Sigmoid colon (tissue), 7 donors: ENCODE results near the gene NANOS2. TPM values are rescaled to one million over a fixed set of nuclear protein-coding genes. Genes with fewer than 3 reads are reported as not detected.

ENCODE experiments used
- DNase-seq: peaks from one replicate; pipeline ENCODE4 v3.0.0-alpha.2; 2019
- H3K27ac ChIP-seq, 4 donors: fragments of 200-600 bp; sonication (generic); one replicate each; pipeline ENCODE4 v1.5.1; 2016 to 2019; ENCODE audit warnings: mild to moderate bottlenecking in 1 of 4
- H3K27me3 ChIP-seq, 3 donors: fragments of 200-600 bp; sonication (generic); one replicate each; pipeline ENCODE4 v1.5.1; 2019; ENCODE audit warnings: mild to moderate bottlenecking in 1 of 3
- H3K36me3 ChIP-seq, 4 donors: fragments of 200-600 bp; sonication (generic); one replicate each; pipeline ENCODE4 v1.5.1; 2016 to 2019
- H3K4me1 ChIP-seq, 4 donors: fragments of 200-600 bp; sonication (generic); one replicate each; pipeline ENCODE4 v1.5.1; 2017 to 2019
- H3K4me3 ChIP-seq, 4 donors: fragments of 200-600 bp; sonication (generic); one replicate each; pipeline ENCODE4 v1.5.1; 2017 to 2019; ENCODE audit warnings: mild to moderate bottlenecking in 2 of 4, moderate library complexity in 1 of 4
- H3K9me3 ChIP-seq, 4 donors: fragments of 200-600 bp in 3 of 4; sonication (generic) in 3 of 4; one replicate each; pipeline versions ENCODE4 v1.5.1 to v1.6.1; 2013 to 2019
- EP300 ChIP-seq, 4 donors: sonication (generic); formaldehyde crosslinking; IDR thresholded peaks; one replicate each; pipeline ENCODE4 v1.6.1; 2017; ENCODE audit warnings: antibody characterized with exemption in 4 of 4
- POLR2A ChIP-seq, 2 donors: fragments of 450-650 bp; IDR thresholded peaks; one replicate each; pipeline ENCODE4 v1.6.1; 2016; ENCODE audit warnings: antibody characterized with exemption in 2 of 2, mild to moderate bottlenecking in 2 of 2, moderate library complexity in 2 of 2
- POLR2AphosphoS5 ChIP-seq, 4 donors: sonication (generic); formaldehyde crosslinking; IDR thresholded peaks; one replicate each; pipeline ENCODE4 v1.6.1; 2017; ENCODE audit warnings: antibody characterized with exemption in 4 of 4
- WGBS, 2 donors: extraction: QIAGEN DNeasy Blood & Tissue Kit; methylation state at CpG; one replicate each; pipeline ENCODE4 v1.1.7; 2013; 5-methylcytosine and 5-hydroxymethylcytosine counted together
- intact Hi-C: fragments of 100-400 bp; cut with DNase I; formaldehyde crosslinking; loops from one replicate; pipeline ENCODE4 v1.15.1; 2023
- polyA plus RNA-seq, 3 donors: library from polyadenylated mRNA; stranded (reverse); fragments of 200-250 nt; gene quantifications; one replicate each; pipeline ENCODE4 v1.2.3, GENCODE V29; 2013
- total RNA-seq, 4 donors: library from RNA; depleted of rRNA; stranded (reverse); fragments of >200 nt; gene quantifications; one replicate each; pipeline ENCODE4 v1.1.0, GENCODE V29; 2016
- TF ChIP-seq, protein P1 (sequence below), 4 experiments: fragments of 450-650 bp in 3 of 4; fragments of 200-600 bp in 1 of 4; IDR thresholded peaks; one replicate each; pipeline ENCODE4 v1.5.1; 2016 to 2019; ENCODE audit warnings: antibody characterized with exemption in 4 of 4, mild to moderate bottlenecking in 3 of 4, moderate library complexity in 2 of 4
- donor health status: healthy with polysubstance abuse.
- donor health status: Bipolar disorder and iron deficiency.
- donor health status: healthy.

NANOS2 gene
- total and polyA plus RNA-seq, 7 donors: 0.46 to 0.60 TPM; not detected in 5

DNA sequence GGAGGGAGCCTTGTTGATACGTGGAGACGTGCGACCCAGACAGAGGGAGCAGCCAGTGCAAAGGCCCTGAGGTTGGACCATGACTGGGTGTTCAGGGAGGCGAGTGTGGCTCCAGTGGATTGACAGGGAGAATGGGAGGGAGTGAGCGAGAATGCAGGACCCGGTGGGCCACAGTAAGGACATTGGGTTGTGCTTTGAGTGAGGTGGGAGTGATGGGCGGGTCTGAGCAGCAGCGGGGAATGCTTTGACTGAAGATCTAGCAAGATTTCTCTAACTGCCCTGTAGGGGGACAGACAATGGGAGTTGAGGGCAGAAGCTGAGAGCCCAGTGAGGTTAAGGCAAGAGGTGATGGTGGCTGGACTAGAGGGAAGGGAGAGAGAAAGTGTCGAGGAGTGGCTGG lies 7.7 kb upstream of the NANOS2 start:
- no peak for DNase-seq
- Histone ChIP-seq H3K27ac (no peak overlapping the region), H3K9me3 (no peaks in the 10 kb centered on the region), H3K27me3 (peaks cover 0 to 8% (median 0%) of the 10 kb centered on the region in 3 donors), H3K4me1 (no peaks in the 10 kb centered on the region), H3K4me3 (no peak overlapping the region), H3K36me3 (no peaks in the 10 kb centered on the region)
- intact Hi-C loops: no loop called here
- WGBS, 2 donors: 61 to 79% methylated on average over 9 of the region's 9 CpGs
- no peak for TF ChIP-seq EP300 (IDR thresholded peaks at IDR 0.05)
- TF ChIP-seq, protein P1, sequence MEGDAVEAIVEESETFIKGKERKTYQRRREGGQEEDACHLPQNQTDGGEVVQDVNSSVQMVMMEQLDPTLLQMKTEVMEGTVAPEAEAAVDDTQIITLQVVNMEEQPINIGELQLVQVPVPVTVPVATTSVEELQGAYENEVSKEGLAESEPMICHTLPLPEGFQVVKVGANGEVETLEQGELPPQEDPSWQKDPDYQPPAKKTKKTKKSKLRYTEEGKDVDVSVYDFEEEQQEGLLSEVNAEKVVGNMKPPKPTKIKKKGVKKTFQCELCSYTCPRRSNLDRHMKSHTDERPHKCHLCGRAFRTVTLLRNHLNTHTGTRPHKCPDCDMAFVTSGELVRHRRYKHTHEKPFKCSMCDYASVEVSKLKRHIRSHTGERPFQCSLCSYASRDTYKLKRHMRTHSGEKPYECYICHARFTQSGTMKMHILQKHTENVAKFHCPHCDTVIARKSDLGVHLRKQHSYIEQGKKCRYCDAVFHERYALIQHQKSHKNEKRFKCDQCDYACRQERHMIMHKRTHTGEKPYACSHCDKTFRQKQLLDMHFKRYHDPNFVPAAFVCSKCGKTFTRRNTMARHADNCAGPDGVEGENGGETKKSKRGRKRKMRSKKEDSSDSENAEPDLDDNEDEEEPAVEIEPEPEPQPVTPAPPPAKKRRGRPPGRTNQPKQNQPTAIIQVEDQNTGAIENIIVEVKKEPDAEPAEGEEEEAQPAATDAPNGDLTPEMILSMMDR (IDR thresholded peaks at IDR 0.05): no peak
- no peak for TF ChIP-seq POLR2AphosphoS5 (IDR thresholded peaks at IDR 0.05)
- no peak for TF ChIP-seq POLR2A (IDR thresholded peaks at IDR 0.05)

DNA sequence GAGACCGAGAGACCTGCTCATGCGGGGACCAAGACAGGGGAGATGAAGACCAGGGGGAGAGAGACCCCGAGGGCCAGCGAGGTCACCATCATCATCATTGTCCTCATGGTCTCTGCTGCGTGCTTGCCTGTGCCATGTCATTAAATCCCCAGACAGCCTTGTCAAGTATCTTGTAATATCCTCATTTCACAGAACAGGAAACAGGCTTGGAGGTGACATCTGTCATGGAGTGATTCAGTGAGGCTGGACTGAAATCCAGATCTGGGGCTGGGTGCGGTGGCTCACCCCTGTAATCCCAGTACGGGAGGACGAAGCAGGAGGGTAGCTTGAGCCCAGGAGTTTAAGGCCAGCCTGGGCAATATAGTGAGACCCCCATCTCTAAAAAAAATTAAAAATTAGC lies 5.9 kb upstream of the NANOS2 start:
- no peak for DNase-seq
- Histone ChIP-seq H3K27ac (no peak overlapping the region), H3K36me3 (no peaks in the 10 kb centered on the region), H3K4me1 (no peaks in the 10 kb centered on the region), H3K4me3 (no peak overlapping the region), H3K27me3 (peaks cover 0 to 16% (median 0%) of the 10 kb centered on the region in 3 donors), H3K9me3 (no peaks in the 10 kb centered on the region)
- TF ChIP-seq EP300 (IDR thresholded peaks at IDR 0.05) (no peak), POLR2AphosphoS5 (IDR thresholded peaks at IDR 0.05) (no peak), POLR2A (IDR thresholded peaks at IDR 0.05) (no peak)
- TF ChIP-seq, protein P1 (IDR thresholded peaks at IDR 0.05): no peak
- 53 to 67% methylated on average over 8 of the region's 8 CpGs for WGBS, 2 donors
- intact Hi-C loops: no loop called here

DNA sequence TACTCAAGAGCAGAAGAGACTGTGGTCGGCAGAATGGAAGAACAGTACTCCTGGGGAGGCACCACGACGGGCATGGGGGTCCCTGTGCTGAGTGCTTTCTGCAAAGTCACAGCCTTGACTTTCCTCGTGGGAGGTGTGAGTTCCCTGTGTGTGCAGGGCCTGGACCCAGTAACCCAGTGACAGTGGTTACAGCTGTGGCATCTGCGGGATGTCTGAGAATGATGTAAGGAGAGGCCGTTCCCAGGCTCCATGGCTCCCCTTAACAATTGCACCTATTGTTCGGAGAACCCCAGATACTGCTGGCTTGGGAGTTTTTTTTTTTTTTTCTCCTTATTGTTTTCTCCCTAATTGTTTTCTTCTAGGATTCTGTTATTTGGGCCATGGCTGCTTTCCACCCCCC lies 5.1 kb upstream of the NANOS2 start:
- intact Hi-C loops: no loop called here
- H3K4me1 ChIP-seq: no peaks in the 10 kb centered on the region
- WGBS, 2 donors: 45 to 59% methylated on average over 7 of the region's 7 CpGs
- TF ChIP-seq POLR2A (IDR thresholded peaks at IDR 0.05) (no peak), EP300 (IDR thresholded peaks at IDR 0.05) (no peak), POLR2AphosphoS5 (IDR thresholded peaks at IDR 0.05) (no peak)
- TF ChIP-seq, protein P1 (IDR thresholded peaks at IDR 0.05): no peak
- no peak overlapping the region for H3K27ac ChIP-seq
- no peaks in the 10 kb centered on the region for H3K36me3 ChIP-seq
- no peaks in the 10 kb centered on the region for H3K9me3 ChIP-seq
- H3K4me3 ChIP-seq: no peak overlapping the region
- no peak for DNase-seq
- H3K27me3 ChIP-seq: peaks cover 0 to 19% (median 1%) of the 10 kb centered on the region in 3 donors

DNA sequence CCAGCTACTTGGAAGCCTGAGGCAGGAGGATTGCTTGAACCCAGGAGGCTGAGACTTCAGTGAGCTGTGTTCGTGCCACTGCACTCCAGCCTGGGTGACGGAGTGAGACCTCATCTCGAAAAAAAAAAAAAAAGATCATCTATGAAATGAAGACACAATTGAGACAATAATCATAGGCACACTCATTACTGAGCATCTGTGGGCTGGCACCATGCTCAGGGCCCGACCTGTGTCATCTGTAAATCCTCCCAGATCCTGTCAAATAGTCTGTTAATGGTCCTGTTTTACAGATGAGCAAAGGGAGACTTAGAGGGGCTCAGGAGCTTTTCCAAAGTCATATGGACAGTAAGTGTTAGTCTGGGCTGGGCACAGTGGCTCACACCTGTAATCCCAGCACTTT lies 4.1 kb upstream of the NANOS2 start:
- H3K4me1 ChIP-seq: no peaks in the 10 kb centered on the region
- no peak overlapping the region for H3K4me3 ChIP-seq
- TF ChIP-seq, protein P1 (IDR thresholded peaks at IDR 0.05): no peak
- no peak for TF ChIP-seq EP300 (IDR thresholded peaks at IDR 0.05)
- no peak for DNase-seq
- H3K27me3 ChIP-seq: peaks cover 0 to 28% (median 11%) of the 10 kb centered on the region in 3 donors
- no peaks in the 10 kb centered on the region for H3K36me3 ChIP-seq
- 57 to 75% methylated on average over 4 of the region's 4 CpGs for WGBS, 2 donors
- H3K9me3 ChIP-seq: no peaks in the 10 kb centered on the region
- intact Hi-C loops: no loop called here
- H3K27ac ChIP-seq: no peak overlapping the region

DNA sequence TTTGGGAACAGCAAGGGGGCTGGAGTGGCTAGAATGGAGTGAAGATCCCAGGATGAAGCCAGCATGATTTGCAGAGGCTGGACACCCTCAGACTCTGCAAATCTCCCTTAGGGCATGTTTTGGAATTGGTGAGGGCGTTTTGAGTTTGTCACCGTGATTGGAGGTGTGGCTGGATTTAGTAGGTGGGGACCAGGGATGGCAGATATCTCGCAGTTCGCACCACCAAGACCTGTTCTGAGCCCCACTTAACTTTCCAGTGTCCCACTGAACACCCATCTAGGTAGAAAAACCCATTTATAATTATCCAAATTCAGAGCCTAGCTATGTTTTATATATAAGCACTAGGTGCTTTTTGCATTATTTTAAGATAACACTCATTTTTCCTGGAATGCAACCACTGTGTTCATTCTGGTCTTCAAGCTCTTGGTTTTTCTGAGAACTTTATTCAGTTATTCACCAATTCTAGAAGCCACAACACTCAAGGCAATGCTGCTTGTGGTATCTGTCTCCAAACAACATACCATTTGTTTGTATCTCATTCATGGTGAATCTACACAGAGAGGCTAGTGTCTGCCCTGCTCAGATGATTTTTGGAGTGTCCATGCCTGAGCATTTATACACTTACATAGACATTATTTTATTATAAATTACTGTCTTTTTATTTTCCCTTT lies 3.0 kb upstream of the NANOS2 start:
- intact Hi-C loops: no loop called here
- Histone ChIP-seq H3K9me3 (no peaks in the 10 kb centered on the region), H3K4me1 (no peaks in the 10 kb centered on the region), H3K4me3 (no peak overlapping the region), H3K27ac (no peak overlapping the region), H3K36me3 (no peaks in the 10 kb centered on the region), H3K27me3 (peaks cover 0 to 39% (median 20%) of the 10 kb centered on the region in 3 donors)
- TF ChIP-seq POLR2AphosphoS5 (IDR thresholded peaks at IDR 0.05) (no peak), POLR2A (IDR thresholded peaks at IDR 0.05) (no peak), EP300 (IDR thresholded peaks at IDR 0.05) (no peak)
- TF ChIP-seq, protein P1 (IDR thresholded peaks at IDR 0.05): no peak
- 25 to 57% methylated on average over 4 of the region's 4 CpGs for WGBS, 2 donors
- DNase-seq: no peak
